K562 treated with DMSO at 1 percent for 24 hours (cell line): ENCODE results near the gene SMIM32. TPM values are rescaled to one million over a fixed set of nuclear protein-coding genes. Genes with fewer than 3 reads are reported as not detected.

Experiments
- total RNA-seq: library from RNA; unstranded; fragments of 300-600 nt; gene quantifications from 2 replicates; pipeline ENCODE4 v1.2.3, GENCODE V29; 2022; ENCODE audit warnings: low read depth; ENCODE audit not compliant: insufficient read depth

SMIM32 gene
- 0.16 TPM in 1 of 2 replicates, not detected in the other for total RNA-seq

GRCh38 chr5:136192526-136193321 is at the start of gene SMIM32:
Gene SMIM32, minus strand, starts transcription at chr5:136193162. Its CDS starts 638 bp downstream, at chr5:136192524.

Other genes starting within 250 kb of the SMIM32 start
- gene LECT2, start 238.2 kb downstream of the SMIM32 start, total RNA-seq = not detected in 2 replicates
- gene TGFBI, start 164.2 kb downstream of the SMIM32 start, total RNA-seq = 0.24 TPM in 1 of 2 replicates, not detected in the other
- gene SMAD5, start 60.3 kb downstream of the SMIM32 start, total RNA-seq = 15.3 and 24.1 TPM in 2 replicates
- gene TRPC7, start 172.4 kb upstream of the SMIM32 start, total RNA-seq = not detected in 2 replicates